ENCODE results near the gene UGT1A3. TPM values are rescaled to one million over a fixed set of nuclear protein-coding genes. Genes with fewer than 3 reads are reported as not detected.

UGT1A3 gene
- total RNA-seq, 6 donors from 2014 or later = 0.30 TPM; not detected in 5

DNA sequence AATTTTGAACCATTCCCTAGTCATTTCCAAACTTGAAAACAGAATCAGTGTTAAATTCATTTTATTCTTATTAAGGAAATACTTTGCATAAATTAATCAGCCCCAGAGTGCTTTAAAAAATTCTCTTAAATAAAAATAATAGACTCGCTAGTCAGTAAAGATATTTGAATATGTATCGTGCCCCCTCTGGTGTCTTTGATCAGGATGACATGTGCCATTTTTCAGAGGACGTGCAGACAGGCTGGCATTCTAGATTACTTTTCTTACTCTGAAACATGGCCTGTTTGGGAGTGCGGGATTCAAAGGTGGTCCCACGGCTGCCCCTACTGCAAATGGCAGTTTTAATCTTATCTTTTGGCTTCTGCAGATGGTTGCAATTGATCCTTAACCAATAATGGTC, 43.7 kb downstream of the UGT1A3 start:
- 66 to 71% methylated on average over 5 of the region's 5 CpGs for WGBS, 2 donors
- no peak for ATAC-seq (ENCODE audit: low FRiP score in 2 of 2)
- TF ChIP-seq, protein P1, sequence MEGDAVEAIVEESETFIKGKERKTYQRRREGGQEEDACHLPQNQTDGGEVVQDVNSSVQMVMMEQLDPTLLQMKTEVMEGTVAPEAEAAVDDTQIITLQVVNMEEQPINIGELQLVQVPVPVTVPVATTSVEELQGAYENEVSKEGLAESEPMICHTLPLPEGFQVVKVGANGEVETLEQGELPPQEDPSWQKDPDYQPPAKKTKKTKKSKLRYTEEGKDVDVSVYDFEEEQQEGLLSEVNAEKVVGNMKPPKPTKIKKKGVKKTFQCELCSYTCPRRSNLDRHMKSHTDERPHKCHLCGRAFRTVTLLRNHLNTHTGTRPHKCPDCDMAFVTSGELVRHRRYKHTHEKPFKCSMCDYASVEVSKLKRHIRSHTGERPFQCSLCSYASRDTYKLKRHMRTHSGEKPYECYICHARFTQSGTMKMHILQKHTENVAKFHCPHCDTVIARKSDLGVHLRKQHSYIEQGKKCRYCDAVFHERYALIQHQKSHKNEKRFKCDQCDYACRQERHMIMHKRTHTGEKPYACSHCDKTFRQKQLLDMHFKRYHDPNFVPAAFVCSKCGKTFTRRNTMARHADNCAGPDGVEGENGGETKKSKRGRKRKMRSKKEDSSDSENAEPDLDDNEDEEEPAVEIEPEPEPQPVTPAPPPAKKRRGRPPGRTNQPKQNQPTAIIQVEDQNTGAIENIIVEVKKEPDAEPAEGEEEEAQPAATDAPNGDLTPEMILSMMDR (IDR thresholded peaks at IDR 0.05) = no peak
- no peak for TF ChIP-seq POLR2A (IDR thresholded peaks at IDR 0.05)
- TF ChIP-seq EP300 (IDR thresholded peaks at IDR 0.05) = no peak
- no peak for TF ChIP-seq POLR2AphosphoS5 (IDR thresholded peaks at IDR 0.05)
- Histone ChIP-seq H3K27me3 (no peaks in the 10 kb centered on the region), H3K27ac (no peak overlapping the region), H3K4me3 (no peak overlapping the region), H3K4me1 (no peaks in the 10 kb centered on the region), H3K36me3 (no peaks in the 10 kb centered on the region), H3K9me3 (no peaks in the 10 kb centered on the region)
- no peak for DNase-seq

DNA sequence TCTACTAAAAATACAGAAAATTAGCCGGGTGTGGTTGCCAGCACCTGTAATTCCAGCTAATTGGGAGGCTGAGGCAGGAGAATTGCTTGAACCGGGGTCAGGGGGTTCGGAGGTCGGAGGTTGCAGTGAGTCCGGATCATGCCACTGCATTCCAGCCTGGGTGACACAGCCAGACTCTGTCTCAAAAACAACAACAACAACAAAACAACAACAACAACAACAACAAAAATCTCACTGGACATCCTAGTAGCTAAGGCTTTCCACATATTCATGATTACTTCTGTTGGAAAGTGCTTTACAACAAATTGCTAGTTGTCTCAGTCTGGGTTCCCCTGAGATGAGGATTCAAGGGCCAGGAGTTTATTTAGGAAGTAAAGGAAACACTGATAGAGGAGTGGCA, 45.0 kb downstream of the UGT1A3 start:
- WGBS, 2 donors = 88 to 93% methylated on average over 5 of the region's 5 CpGs
- no peak for DNase-seq
- H3K36me3 ChIP-seq = no peaks in the 10 kb centered on the region
- H3K4me3 ChIP-seq = no peak overlapping the region
- no peak for ATAC-seq (ENCODE audit: low FRiP score in 2 of 2)
- TF ChIP-seq EP300 (IDR thresholded peaks at IDR 0.05) = no peak
- no peak for TF ChIP-seq POLR2AphosphoS5 (IDR thresholded peaks at IDR 0.05)
- TF ChIP-seq POLR2A (IDR thresholded peaks at IDR 0.05) = no peak
- H3K4me1 ChIP-seq = no peaks in the 10 kb centered on the region
- no peaks in the 10 kb centered on the region for H3K27me3 ChIP-seq
- no peak overlapping the region for H3K27ac ChIP-seq
- no peaks in the 10 kb centered on the region for H3K9me3 ChIP-seq

DNA sequence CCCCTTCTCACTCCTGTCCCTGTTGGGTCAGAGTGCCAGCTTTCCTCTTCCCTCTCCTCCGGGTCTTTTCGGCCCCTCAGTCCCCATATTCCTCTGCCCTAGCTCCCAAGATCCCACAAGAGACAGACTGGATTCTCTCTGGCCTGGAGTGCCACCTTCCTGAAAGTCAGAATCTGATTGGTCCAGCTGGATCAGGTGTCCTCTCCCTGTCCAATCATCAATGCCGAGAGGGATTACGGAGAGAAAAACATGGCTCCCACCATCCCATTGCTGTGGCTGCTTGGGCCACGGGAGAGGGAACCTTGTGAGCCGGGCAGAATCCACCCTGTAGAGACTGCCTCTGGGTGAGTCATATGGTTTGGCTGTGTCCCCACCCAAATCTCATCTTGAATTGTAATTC, 46.6 kb downstream of the UGT1A3 start:
- 92 to 95% methylated on average over 5 to 6 of the region's 6 CpGs for WGBS, 2 donors
- no peak for ATAC-seq (ENCODE audit: low FRiP score in 2 of 2)

DNA sequence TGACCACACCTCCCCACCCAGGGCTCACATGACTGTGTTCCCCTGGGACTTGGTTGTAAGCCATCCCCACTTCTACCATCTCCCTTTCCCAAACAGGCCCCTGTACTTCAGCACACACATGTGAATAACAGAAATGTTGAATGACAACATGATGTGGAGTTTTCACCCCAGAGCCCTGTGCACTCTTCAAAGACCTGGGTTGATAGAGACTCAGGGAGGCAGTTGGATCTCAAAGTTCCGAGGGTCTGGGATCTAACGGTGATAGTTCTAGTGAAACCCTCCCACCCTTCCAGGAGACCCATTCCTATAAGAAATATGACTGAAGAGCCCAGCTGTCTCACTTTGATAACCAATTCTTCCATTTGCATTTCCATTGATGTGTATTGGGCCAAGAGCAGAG, 49.2 kb downstream of the UGT1A3 start, which contains the start of gene MROH2A:
Gene MROH2A (plus strand): TSS at position 301 of the 400 bp plus-strand sequence. CDS start 1,029 bp downstream, outside the sequence.
- TF ChIP-seq POLR2A (IDR thresholded peaks at IDR 0.05) (no peak), POLR2AphosphoS5 (IDR thresholded peaks at IDR 0.05) (no peak), EP300 (IDR thresholded peaks at IDR 0.05) (no peak)
- TF ChIP-seq, protein P1 (IDR thresholded peaks at IDR 0.05) = no peak
- DNase-seq (no peak), ATAC-seq (ENCODE audit: low FRiP score in 2 of 2) (no peak)
- H3K27ac ChIP-seq = no peak within 1 kb of the TSS
- no peaks in the 10 kb centered on the region for H3K4me1 ChIP-seq
- no peaks in the 10 kb centered on the region for H3K36me3 ChIP-seq
- no peaks in the 10 kb centered on the region for H3K9me3 ChIP-seq
- no peak within 1 kb of the TSS for H3K4me3 ChIP-seq
- 93 to 100% methylated on average over 2 of the region's 2 CpGs for WGBS, 2 donors
- H3K27me3 ChIP-seq = no peaks in the 10 kb centered on the region

More for the DNA sequence above, 46.6 kb downstream of the UGT1A3 start:
- no peaks in the 10 kb centered on the region for H3K4me1 ChIP-seq
- no peaks in the 10 kb centered on the region for H3K9me3 ChIP-seq
- H3K27ac ChIP-seq = no peak overlapping the region
- no peaks in the 10 kb centered on the region for H3K36me3 ChIP-seq
- no peaks in the 10 kb centered on the region for H3K27me3 ChIP-seq
- H3K4me3 ChIP-seq = no peak overlapping the region
- TF ChIP-seq, protein P1 (IDR thresholded peaks at IDR 0.05) = no peak
- TF ChIP-seq POLR2AphosphoS5 (IDR thresholded peaks at IDR 0.05) (no peak), EP300 (IDR thresholded peaks at IDR 0.05) (no peak), POLR2A (IDR thresholded peaks at IDR 0.05) (no peak)
- no peak for DNase-seq

DNA sequence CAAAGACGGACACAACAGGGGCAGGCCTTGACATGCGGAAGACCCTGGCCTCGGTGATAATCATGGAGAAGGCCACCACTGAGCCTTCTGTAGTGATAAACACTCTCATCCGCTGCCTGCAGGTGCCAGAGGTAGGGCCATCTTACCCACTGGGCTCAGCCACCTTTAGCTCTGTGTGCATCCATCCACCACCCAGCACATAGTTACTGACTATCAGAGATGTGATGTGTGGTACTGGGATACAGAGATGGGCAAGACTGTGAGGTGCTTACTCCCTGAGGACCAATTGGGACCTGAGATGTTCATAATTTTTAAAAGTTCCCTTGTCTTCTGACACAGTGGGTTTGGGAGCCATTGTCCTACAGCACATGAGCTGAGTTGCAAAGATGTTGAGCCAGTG, 50.9 kb downstream of the UGT1A3 start:
- Histone ChIP-seq H3K27me3 (no peaks in the 10 kb centered on the region), H3K36me3 (no peaks in the 10 kb centered on the region), H3K9me3 (no peaks in the 10 kb centered on the region), H3K27ac (no peak overlapping the region), H3K4me3 (no peak overlapping the region), H3K4me1 (no peaks in the 10 kb centered on the region)
- DNase-seq (no peak), ATAC-seq (ENCODE audit: low FRiP score in 2 of 2) (no peak)
- TF ChIP-seq, protein P1 (IDR thresholded peaks at IDR 0.05) = no peak
- TF ChIP-seq EP300 (IDR thresholded peaks at IDR 0.05) = no peak
- no peak for TF ChIP-seq POLR2AphosphoS5 (IDR thresholded peaks at IDR 0.05)
- no peak for TF ChIP-seq POLR2A (IDR thresholded peaks at IDR 0.05)
- 83 to 87% methylated on average over 3 to 4 of the region's 4 CpGs for WGBS, 2 donors
